OCI-LY7 (cell line): ENCODE measurements around the gene AGAP2. TPM values are rescaled to one million over a fixed set of nuclear protein-coding genes. Genes with fewer than 3 reads are reported as not detected.

Experiments used
- BruUV-seq: library from RNA; stranded (reverse); fragments of 400-500 nt; replicated peaks from 2 replicates; lab custom pipeline; 2021; lab: Mats Ljungman, UMichigan
- CTCF ChIA-PET: fragments of 300-600 bp; sonication (Branson Sonifier 250); formaldehyde crosslinking; loops from one replicate; lab custom pipeline; 2022; ENCODE audit warnings: antibody characterized with exemption; ENCODE audit not compliant: unreplicated experiment; lab: Charles Lee
- POLR2A ChIA-PET: fragments of 300-600 bp; sonication (Branson Sonifier 250); formaldehyde crosslinking; loops from one replicate; lab custom pipeline; 2022; ENCODE audit warnings: antibody characterized with exemption; lab: Charles Lee
- DNase-seq: peaks from one replicate; pipeline ENCODE4 v3.0.0-alpha.2; 2015; ENCODE audit warnings: low spot score
- H2AFZ ChIP-seq: fragments of 200-600 bp; sonication (generic), shearing (Covaris generic); 2 replicates; pipeline ENCODE4 v1.6.1; 2014; ENCODE audit warnings: mild to moderate bottlenecking, antibody characterized with exemption, low read length, moderate library complexity
- H3K27ac ChIP-seq: fragments of 200-600 bp; sonication (generic); 2 replicates; pipeline ENCODE4 v1.5.1; 2014; ENCODE audit warnings: mixed run types, low read depth, mild to moderate bottlenecking, moderate library complexity, low read length, inconsistent platforms; ENCODE audit not compliant: poor library complexity, severe bottlenecking
- H3K36me3 ChIP-seq: fragments of 200-600 bp; sonication (generic); 2 replicates; pipeline ENCODE4 v1.6.1; 2014; ENCODE audit warnings: mild to moderate bottlenecking, antibody characterized with exemption, low read length, moderate library complexity, mixed read lengths; ENCODE audit not compliant: insufficient read depth
- H3K4me1 ChIP-seq: fragments of 200-600 bp; sonication (generic); 2 replicates; pipeline ENCODE4 v1.5.1; 2014; ENCODE audit warnings: mild to moderate bottlenecking, low read length; ENCODE audit not compliant: insufficient read depth, poor library complexity, severe bottlenecking
- H3K4me2 ChIP-seq: fragments of 200-600 bp; sonication (generic); 2 replicates; pipeline ENCODE4 v1.6.1; 2014; ENCODE audit warnings: mild to moderate bottlenecking, low read length
- H3K4me3 ChIP-seq: fragments of 200-600 bp; sonication (generic); 2 replicates; pipeline ENCODE4 v1.5.1; 2014; ENCODE audit warnings: mild to moderate bottlenecking, low read depth, low read length; ENCODE audit not compliant: poor library complexity, severe bottlenecking
- H3K79me2 ChIP-seq: fragments of 200-600 bp; sonication (generic); 2 replicates; pipeline ENCODE4 v1.6.1; 2016; ENCODE audit warnings: low read depth, mild to moderate bottlenecking, low read length, moderate library complexity, mixed read lengths; ENCODE audit not compliant: insufficient read depth
- H3K9me2 ChIP-seq: fragments of 200-600 bp; sonication (generic); 2 replicates; pipeline ENCODE4 v1.6.1; 2016; ENCODE audit warnings: mild to moderate bottlenecking, low read length, mixed read lengths; ENCODE audit not compliant: insufficient read depth
- H3K9me3 ChIP-seq: fragments of 200-600 bp; sonication (generic); 2 replicates; pipeline ENCODE4 v1.6.1; 2014; ENCODE audit warnings: mild to moderate bottlenecking, mixed run types, low read length, mixed read lengths
- H4K20me1 ChIP-seq: fragments of 200-600 bp; sonication (generic); 2 replicates; pipeline ENCODE4 v1.6.1; 2014; ENCODE audit warnings: mild to moderate bottlenecking, antibody characterized with exemption, low read length, moderate library complexity, mixed read lengths; ENCODE audit not compliant: insufficient read depth
- EZH2phosphoT487 ChIP-seq: fragments of 200-600 bp; sonication (generic); IDR thresholded peaks from 2 replicates; pipeline ENCODE4 v1.6.1; 2018; ENCODE audit warnings: low read depth, borderline replicate concordance, mild to moderate bottlenecking, mixed run types, antibody characterized with exemption, low read length, moderate library complexity, mixed read lengths
- intact Hi-C: fragments of 100-400 bp; cut with micrococcal nuclease; formaldehyde crosslinking; loops from one replicate; pipeline ENCODE4 v1.10.0; 2022; ENCODE audit not compliant: unreplicated experiment
- total RNA-seq, 2 experiments: library from RNA; depleted of rRNA in 1 of 2; stranded (reverse); fragments of >200 nt in 1 of 2; shearing (Covaris generic) in 1 of 2; gene quantifications; 2 replicates each; pipeline ENCODE4 v1.2.3, GENCODE V29; 2014 to 2022
- TF ChIP-seq, protein P1 (sequence below): fragments of 200-600 bp; sonication (generic); conservative IDR thresholded peaks from 2 replicates; pipeline ENCODE4 v1.5.1; 2014; ENCODE audit warnings: mild to moderate bottlenecking, antibody characterized with exemption, low read length, moderate library complexity, mixed read lengths

Gene AGAP2
- total RNA-seq, 2 experiments from 2014 or later, result 14.8 to 26.5 TPM

DNA sequence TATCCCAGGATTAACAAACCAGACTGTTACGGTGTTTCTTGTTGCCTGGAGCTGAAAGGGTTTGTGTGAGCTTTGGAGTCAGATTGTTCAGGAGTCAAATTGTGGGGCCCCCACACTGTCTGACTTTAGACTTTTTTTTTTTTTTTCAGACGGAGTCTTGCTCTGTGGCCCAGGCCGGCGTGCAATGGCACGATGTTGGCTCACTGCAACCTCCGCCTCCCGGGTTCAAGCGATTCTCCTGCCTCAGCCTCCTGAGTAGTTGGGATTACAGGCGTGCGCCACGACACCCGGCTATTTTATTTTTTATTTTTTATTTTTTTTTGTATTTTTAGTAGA is 44.9 kb upstream of the AGAP2 start:
- H3K4me1 ChIP-seq, result peaks cover 20% of the 10 kb centered on the region
- ChIA-PET POLR2A (interaction anchor here (0.6 to 1.5 kb wide), 6 partner anchors 10 to 126 kb away, joined by 3 to 4 read pairs (median 3); partner anchors contain the start of genes EEF1AKMT3 and METTL1), CTCF (interaction anchor here (0.8 kb wide), 1 partner anchor 11 kb away, joined by 4 read pairs; no protein-coding TSS in a partner anchor)
- H3K36me3 ChIP-seq, result peaks cover 42% of the 10 kb centered on the region
- no peaks in the 10 kb centered on the region for H3K9me2 ChIP-seq
- intact Hi-C loops, result loop anchor here (5.0 kb wide), 1 partner anchor 124 kb away; no protein-coding TSS in a partner anchor
- H2AFZ ChIP-seq, result no peak overlapping the region
- peak overlapping the region; percentile 95 for H3K4me3 ChIP-seq
- no peak overlapping the region for H3K27ac ChIP-seq
- no peak for DNase-seq
- H3K9me3 ChIP-seq, result no peaks in the 10 kb centered on the region
- no TSS peak for BruUV-seq
- H4K20me1 ChIP-seq, result no peaks in the 10 kb centered on the region
- TF ChIP-seq, protein P1, sequence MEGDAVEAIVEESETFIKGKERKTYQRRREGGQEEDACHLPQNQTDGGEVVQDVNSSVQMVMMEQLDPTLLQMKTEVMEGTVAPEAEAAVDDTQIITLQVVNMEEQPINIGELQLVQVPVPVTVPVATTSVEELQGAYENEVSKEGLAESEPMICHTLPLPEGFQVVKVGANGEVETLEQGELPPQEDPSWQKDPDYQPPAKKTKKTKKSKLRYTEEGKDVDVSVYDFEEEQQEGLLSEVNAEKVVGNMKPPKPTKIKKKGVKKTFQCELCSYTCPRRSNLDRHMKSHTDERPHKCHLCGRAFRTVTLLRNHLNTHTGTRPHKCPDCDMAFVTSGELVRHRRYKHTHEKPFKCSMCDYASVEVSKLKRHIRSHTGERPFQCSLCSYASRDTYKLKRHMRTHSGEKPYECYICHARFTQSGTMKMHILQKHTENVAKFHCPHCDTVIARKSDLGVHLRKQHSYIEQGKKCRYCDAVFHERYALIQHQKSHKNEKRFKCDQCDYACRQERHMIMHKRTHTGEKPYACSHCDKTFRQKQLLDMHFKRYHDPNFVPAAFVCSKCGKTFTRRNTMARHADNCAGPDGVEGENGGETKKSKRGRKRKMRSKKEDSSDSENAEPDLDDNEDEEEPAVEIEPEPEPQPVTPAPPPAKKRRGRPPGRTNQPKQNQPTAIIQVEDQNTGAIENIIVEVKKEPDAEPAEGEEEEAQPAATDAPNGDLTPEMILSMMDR, result no peak
- TF ChIP-seq EZH2phosphoT487, result no peak
- peak overlapping the region; percentile 92 for H3K4me2 ChIP-seq
- H3K79me2 ChIP-seq, result peaks cover 25% of the 10 kb centered on the region

DNA sequence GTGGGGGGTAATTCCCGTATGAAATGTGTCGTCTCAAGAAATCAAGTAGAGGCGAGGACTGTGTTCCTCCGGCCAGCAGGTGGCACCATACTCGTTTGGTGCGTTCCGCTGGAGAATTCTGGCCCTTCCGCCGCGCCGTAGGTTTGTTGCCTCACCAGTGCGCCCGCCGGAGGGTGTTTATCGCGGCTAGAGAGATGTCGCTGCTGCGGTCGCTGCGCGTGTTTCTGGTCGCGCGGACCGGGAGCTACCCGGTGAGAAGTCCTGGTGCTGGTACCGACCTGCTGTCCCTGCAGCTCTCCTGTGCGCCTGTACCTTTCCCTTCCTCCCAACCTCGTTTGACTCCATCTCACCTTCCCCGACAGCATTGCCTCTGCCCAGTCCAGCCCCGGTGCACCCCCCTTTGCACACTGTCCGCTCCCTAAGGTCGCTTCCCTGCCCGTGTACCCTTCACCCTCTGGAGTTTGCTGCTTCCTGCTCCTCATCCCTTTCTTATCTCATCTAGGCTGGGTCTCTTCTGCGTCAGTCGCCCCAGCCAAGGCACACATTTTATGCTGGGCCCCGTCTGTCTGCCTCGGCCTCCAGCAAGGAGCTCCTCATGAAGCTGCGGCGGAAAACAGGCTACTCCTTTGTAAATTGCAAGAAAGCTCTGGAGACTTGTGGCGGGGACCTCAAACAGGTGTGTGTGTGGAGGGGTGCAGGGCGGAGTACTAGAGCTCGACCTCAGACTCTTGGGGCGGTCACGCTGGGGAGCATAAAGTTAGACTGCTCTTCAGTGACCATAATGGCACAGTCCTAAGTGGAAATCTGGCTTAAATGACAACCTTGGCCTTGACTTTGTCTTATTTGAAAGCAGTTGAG is 44.3 kb upstream of the AGAP2 start, which contains the start of gene TSFM:
Gene TSFM (plus strand): TSS at position 180 of the 858 bp plus-strand sequence. CDS start 15 bp downstream, at position 195.
- Histone ChIP-seq H3K36me3 (peaks cover 36% of the 10 kb centered on the region), H3K27ac (peak within 1 kb of the TSS; percentile 18), H3K79me2 (peaks cover 25% of the 10 kb centered on the region), H3K4me2 (peak within 1 kb of the TSS; percentile 92), H3K9me3 (no peaks in the 10 kb centered on the region), H3K4me3 (peak within 1 kb of the TSS; percentile 95), H3K9me2 (no peaks in the 10 kb centered on the region), H4K20me1 (no peaks in the 10 kb centered on the region), H2AFZ (peak within 1 kb of the TSS; percentile 74), H3K4me1 (peaks cover 20% of the 10 kb centered on the region)
- intact Hi-C loops, result loop anchor here (5.0 kb wide), 1 partner anchor 124 kb away; no protein-coding TSS in a partner anchor
- no TSS peak for BruUV-seq
- TF ChIP-seq, protein P1, result peak; percentile 94
- TF ChIP-seq EZH2phosphoT487, result no peak
- DNase-seq, result peak; percentile 97
- ChIA-PET POLR2A (interaction anchor here (0.6 to 1.5 kb wide), 6 partner anchors 10 to 126 kb away, joined by 3 to 4 read pairs (median 3); partner anchors contain the start of genes EEF1AKMT3 and METTL1), CTCF (interaction anchor here (0.8 kb wide), 1 partner anchor 12 kb away, joined by 4 read pairs; no protein-coding TSS in a partner anchor)
